ENCODE measurements around the gene PRPSAP1. TPM values are rescaled to one million over a fixed set of nuclear protein-coding genes. Genes with fewer than 3 reads are reported as not detected.

Gene PRPSAP1
- total and polyA plus RNA-seq, 2 of the 8 experiments (the other 6 are each of a cell fraction or from before 2014, with no cell fraction given), result 32.0 to 54.2 TPM

- no peak for TF ChIP-seq RAD21 (IDR thresholded peaks at IDR 0.05 in 1 of 2, conservative IDR thresholded peaks at IDR 0.05 in 1 of 2; ENCODE audit: low read depth in 2 of 2, low read length in 2 of 2)
- no peak for TF ChIP-seq SUZ12 (IDR thresholded peaks at IDR 0.05; ENCODE audit: low read length)
- TF ChIP-seq TAF1 (IDR thresholded peaks at IDR 0.05; ENCODE audit: low read depth, low read length), result no peak
- no peak for TF ChIP-seq YY1 (IDR thresholded peaks at IDR 0.05; ENCODE audit: low read depth, low read length)
- no peak for TF ChIP-seq SP2 (IDR thresholded peaks at IDR 0.05; ENCODE audit: low read length)
- TF ChIP-seq SIX5 (IDR thresholded peaks at IDR 0.05; ENCODE audit: low read depth, low read length), result no peak
- TF ChIP-seq E2F6 (IDR thresholded peaks at IDR 0.05), result no peak
- no peak for TF ChIP-seq ZNF274 (IDR thresholded peaks at IDR 0.05; ENCODE audit: borderline replicate concordance, extremely low read depth, low read length)
- no peak for TF ChIP-seq TAF7 (optimal IDR thresholded peaks at IDR 0.05; ENCODE audit: borderline replicate concordance, low read depth, low read length)
- TF ChIP-seq SRF (IDR thresholded peaks at IDR 0.05; ENCODE audit: low read depth, low read length), result no peak
- no peak for TF ChIP-seq POU5F1 (IDR thresholded peaks at IDR 0.05; ENCODE audit: low read depth, low read length)
- 0 out of 3 replicates have a peak, but pooled peaks of 1 of the 2 experiments have one; percentile 12 for TF ChIP-seq POLR2A (IDR thresholded peaks at IDR 0.05; ENCODE audit: control extremely low read depth in 1 of 2, low read depth in 2 of 2, low read length in 2 of 2)
Measured at GRCh38 chr17:76266244-76266938, 87.3 kb downstream of the PRPSAP1 start (continued).
